ENCODE measurements around the gene SLC19A1. TPM values are rescaled to one million over a fixed set of nuclear protein-coding genes. Genes with fewer than 3 reads are reported as not detected.

Gene SLC19A1
- total RNA-seq, 1 donor from 2014 or later: 11.0 TPM

DNA sequence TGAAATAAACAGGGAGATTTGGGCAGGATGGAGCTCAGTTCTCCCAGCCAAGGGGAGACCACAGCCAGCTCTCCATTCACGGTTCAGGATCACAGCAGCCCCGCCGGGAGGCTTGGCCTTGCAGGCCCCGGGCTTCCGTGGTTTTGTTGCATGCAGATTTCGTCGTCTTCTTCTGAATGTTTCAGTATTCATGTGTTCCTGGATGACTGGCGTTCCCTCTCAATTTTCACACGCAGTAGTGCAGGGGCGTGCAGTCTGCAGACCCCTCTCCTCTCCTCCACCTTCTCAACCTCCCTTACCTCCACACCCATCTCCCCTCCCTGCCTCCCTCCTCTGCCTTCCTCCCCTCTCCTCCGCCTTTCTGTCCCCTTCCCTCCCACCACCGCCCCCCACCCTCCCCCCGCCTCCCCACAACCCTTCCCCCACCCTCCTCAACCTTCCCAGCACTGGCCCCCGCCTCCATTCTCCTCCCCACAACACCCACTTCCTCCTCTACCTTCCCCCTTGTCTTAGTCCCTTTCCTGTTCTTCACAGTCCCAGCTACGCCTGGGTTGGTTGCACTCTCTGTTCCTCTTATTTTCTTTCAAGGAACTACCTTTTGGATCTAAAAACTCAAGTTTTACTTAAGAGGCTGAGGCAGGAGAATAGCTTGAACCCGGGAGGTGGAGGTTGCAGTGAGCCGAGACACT lies 8.4 kb upstream of the SLC19A1 start:
- Mint-ChIP-seq H3K4me3 (ENCODE audit: unreplicated experiment) (no peak overlapping the region), H3K9me3 (ENCODE audit: unreplicated experiment) (no peaks in the 10 kb centered on the region), H3K4me1 (ENCODE audit: unreplicated experiment) (peaks cover 10% of the 10 kb centered on the region), H3K27me3 (ENCODE audit: unreplicated experiment) (peaks cover 8% of the 10 kb centered on the region), H3K27ac (ENCODE audit: unreplicated experiment) (no peak overlapping the region), H3K36me3 (ENCODE audit: unreplicated experiment) (no peaks in the 10 kb centered on the region)
- TF ChIP-seq, protein P1, sequence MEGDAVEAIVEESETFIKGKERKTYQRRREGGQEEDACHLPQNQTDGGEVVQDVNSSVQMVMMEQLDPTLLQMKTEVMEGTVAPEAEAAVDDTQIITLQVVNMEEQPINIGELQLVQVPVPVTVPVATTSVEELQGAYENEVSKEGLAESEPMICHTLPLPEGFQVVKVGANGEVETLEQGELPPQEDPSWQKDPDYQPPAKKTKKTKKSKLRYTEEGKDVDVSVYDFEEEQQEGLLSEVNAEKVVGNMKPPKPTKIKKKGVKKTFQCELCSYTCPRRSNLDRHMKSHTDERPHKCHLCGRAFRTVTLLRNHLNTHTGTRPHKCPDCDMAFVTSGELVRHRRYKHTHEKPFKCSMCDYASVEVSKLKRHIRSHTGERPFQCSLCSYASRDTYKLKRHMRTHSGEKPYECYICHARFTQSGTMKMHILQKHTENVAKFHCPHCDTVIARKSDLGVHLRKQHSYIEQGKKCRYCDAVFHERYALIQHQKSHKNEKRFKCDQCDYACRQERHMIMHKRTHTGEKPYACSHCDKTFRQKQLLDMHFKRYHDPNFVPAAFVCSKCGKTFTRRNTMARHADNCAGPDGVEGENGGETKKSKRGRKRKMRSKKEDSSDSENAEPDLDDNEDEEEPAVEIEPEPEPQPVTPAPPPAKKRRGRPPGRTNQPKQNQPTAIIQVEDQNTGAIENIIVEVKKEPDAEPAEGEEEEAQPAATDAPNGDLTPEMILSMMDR (IDR thresholded peaks at IDR 0.05): no peak
- no peak for DNase-seq (ENCODE audit: extremely low spot score, unreplicated experiment)

GRCh38 chr21:45549626-45550463 lies 7.6 kb upstream of the SLC19A1 start:
- Mint-ChIP-seq H3K27me3 (ENCODE audit: unreplicated experiment) (peaks cover 8% of the 10 kb centered on the region), H3K27ac (ENCODE audit: unreplicated experiment) (no peak overlapping the region), H3K4me1 (ENCODE audit: unreplicated experiment) (peaks cover 10% of the 10 kb centered on the region), H3K4me3 (ENCODE audit: unreplicated experiment) (no peak overlapping the region), H3K36me3 (ENCODE audit: unreplicated experiment) (no peaks in the 10 kb centered on the region), H3K9me3 (ENCODE audit: unreplicated experiment) (no peaks in the 10 kb centered on the region)
- DNase-seq (ENCODE audit: extremely low spot score, unreplicated experiment): no peak
- TF ChIP-seq, protein P1 (IDR thresholded peaks at IDR 0.05): no peak

GRCh38 chr21:45548711-45549491 lies 6.7 kb upstream of the SLC19A1 start:
- no peak overlapping the region for H3K27ac Mint-ChIP-seq (ENCODE audit: unreplicated experiment)
- TF ChIP-seq, protein P1 (IDR thresholded peaks at IDR 0.05): no peak
- H3K4me1 Mint-ChIP-seq (ENCODE audit: unreplicated experiment): peaks cover 5% of the 10 kb centered on the region
- H3K36me3 Mint-ChIP-seq (ENCODE audit: unreplicated experiment): no peaks in the 10 kb centered on the region
- DNase-seq (ENCODE audit: extremely low spot score, unreplicated experiment): no peak
- no peak overlapping the region for H3K4me3 Mint-ChIP-seq (ENCODE audit: unreplicated experiment)
- no peaks in the 10 kb centered on the region for H3K9me3 Mint-ChIP-seq (ENCODE audit: unreplicated experiment)
- H3K27me3 Mint-ChIP-seq (ENCODE audit: unreplicated experiment): peaks cover 8% of the 10 kb centered on the region

DNA sequence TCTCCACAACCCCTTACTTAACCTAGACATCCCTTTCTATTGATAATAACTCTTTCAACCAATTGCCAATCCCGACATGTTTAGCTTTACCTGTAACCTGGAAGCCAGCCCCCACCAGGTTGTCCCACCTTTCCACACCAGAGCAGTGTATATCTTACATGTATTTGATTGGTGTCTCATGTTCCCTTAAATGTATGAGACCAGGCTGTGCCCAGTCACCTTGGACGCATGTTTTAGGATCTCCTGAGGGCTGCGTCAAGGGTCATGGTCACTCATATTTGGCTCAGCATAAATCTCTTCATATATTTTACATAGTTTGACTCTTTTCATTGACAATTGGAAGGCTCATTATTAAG lies 5.3 kb upstream of the SLC19A1 start:
- TF ChIP-seq, protein P1 (IDR thresholded peaks at IDR 0.05): no peak
- no peak overlapping the region for H3K27ac Mint-ChIP-seq (ENCODE audit: unreplicated experiment)

More for the DNA sequence above, 5.3 kb upstream of the SLC19A1 start:
- Mint-ChIP-seq H3K9me3 (ENCODE audit: unreplicated experiment) (no peaks in the 10 kb centered on the region), H3K36me3 (ENCODE audit: unreplicated experiment) (no peaks in the 10 kb centered on the region), H3K4me1 (ENCODE audit: unreplicated experiment) (peaks cover 5% of the 10 kb centered on the region), H3K27me3 (ENCODE audit: unreplicated experiment) (peaks cover 8% of the 10 kb centered on the region), H3K4me3 (ENCODE audit: unreplicated experiment) (no peak overlapping the region)
- DNase-seq (ENCODE audit: extremely low spot score, unreplicated experiment): no peak
